OCI-LY7 (cell line): ENCODE results near the gene RNF145. TPM values are rescaled to one million over a fixed set of nuclear protein-coding genes. Genes with fewer than 3 reads are reported as not detected.

Source experiments
- BruUV-seq: library from RNA; stranded (reverse); fragments of 400-500 nt; replicated peaks from 2 replicates; lab custom pipeline; 2021; lab: Mats Ljungman, UMichigan
- CTCF ChIA-PET: fragments of 300-600 bp; sonication (Branson Sonifier 250); formaldehyde crosslinking; loops from one replicate; lab custom pipeline; 2022; ENCODE audit warnings: antibody characterized with exemption; ENCODE audit not compliant: unreplicated experiment; lab: Charles Lee
- POLR2A ChIA-PET: fragments of 300-600 bp; sonication (Branson Sonifier 250); formaldehyde crosslinking; loops from one replicate; lab custom pipeline; 2022; ENCODE audit warnings: antibody characterized with exemption; lab: Charles Lee
- DNase-seq: peaks from one replicate; pipeline ENCODE4 v3.0.0-alpha.2; 2015; ENCODE audit warnings: low spot score
- H2AFZ ChIP-seq: fragments of 200-600 bp; sonication (generic), shearing (Covaris generic); 2 replicates; pipeline ENCODE4 v1.6.1; 2014; ENCODE audit warnings: mild to moderate bottlenecking, antibody characterized with exemption, low read length, moderate library complexity
- H3K27ac ChIP-seq: fragments of 200-600 bp; sonication (generic); 2 replicates; pipeline ENCODE4 v1.5.1; 2014; ENCODE audit warnings: mixed run types, low read depth, mild to moderate bottlenecking, moderate library complexity, low read length, inconsistent platforms; ENCODE audit not compliant: poor library complexity, severe bottlenecking
- H3K36me3 ChIP-seq: fragments of 200-600 bp; sonication (generic); 2 replicates; pipeline ENCODE4 v1.6.1; 2014; ENCODE audit warnings: mild to moderate bottlenecking, antibody characterized with exemption, low read length, moderate library complexity, mixed read lengths; ENCODE audit not compliant: insufficient read depth
- H3K4me1 ChIP-seq: fragments of 200-600 bp; sonication (generic); 2 replicates; pipeline ENCODE4 v1.5.1; 2014; ENCODE audit warnings: mild to moderate bottlenecking, low read length; ENCODE audit not compliant: insufficient read depth, poor library complexity, severe bottlenecking
- H3K4me2 ChIP-seq: fragments of 200-600 bp; sonication (generic); 2 replicates; pipeline ENCODE4 v1.6.1; 2014; ENCODE audit warnings: mild to moderate bottlenecking, low read length
- H3K4me3 ChIP-seq: fragments of 200-600 bp; sonication (generic); 2 replicates; pipeline ENCODE4 v1.5.1; 2014; ENCODE audit warnings: mild to moderate bottlenecking, low read depth, low read length; ENCODE audit not compliant: poor library complexity, severe bottlenecking
- H3K79me2 ChIP-seq: fragments of 200-600 bp; sonication (generic); 2 replicates; pipeline ENCODE4 v1.6.1; 2016; ENCODE audit warnings: low read depth, mild to moderate bottlenecking, low read length, moderate library complexity, mixed read lengths; ENCODE audit not compliant: insufficient read depth
- H3K9me2 ChIP-seq: fragments of 200-600 bp; sonication (generic); 2 replicates; pipeline ENCODE4 v1.6.1; 2016; ENCODE audit warnings: mild to moderate bottlenecking, low read length, mixed read lengths; ENCODE audit not compliant: insufficient read depth
- H3K9me3 ChIP-seq: fragments of 200-600 bp; sonication (generic); 2 replicates; pipeline ENCODE4 v1.6.1; 2014; ENCODE audit warnings: mild to moderate bottlenecking, mixed run types, low read length, mixed read lengths
- H4K20me1 ChIP-seq: fragments of 200-600 bp; sonication (generic); 2 replicates; pipeline ENCODE4 v1.6.1; 2014; ENCODE audit warnings: mild to moderate bottlenecking, antibody characterized with exemption, low read length, moderate library complexity, mixed read lengths; ENCODE audit not compliant: insufficient read depth
- EZH2phosphoT487 ChIP-seq: fragments of 200-600 bp; sonication (generic); IDR thresholded peaks from 2 replicates; pipeline ENCODE4 v1.6.1; 2018; ENCODE audit warnings: low read depth, borderline replicate concordance, mild to moderate bottlenecking, mixed run types, antibody characterized with exemption, low read length, moderate library complexity, mixed read lengths
- intact Hi-C: fragments of 100-400 bp; cut with micrococcal nuclease; formaldehyde crosslinking; loops from one replicate; pipeline ENCODE4 v1.10.0; 2022; ENCODE audit not compliant: unreplicated experiment
- total RNA-seq, 2 experiments: library from RNA; depleted of rRNA in 1 of 2; stranded (reverse); fragments of >200 nt in 1 of 2; shearing (Covaris generic) in 1 of 2; gene quantifications; 2 replicates each; pipeline ENCODE4 v1.2.3, GENCODE V29; 2014 to 2022
- TF ChIP-seq, protein P1 (sequence below): fragments of 200-600 bp; sonication (generic); conservative IDR thresholded peaks from 2 replicates; pipeline ENCODE4 v1.5.1; 2014; ENCODE audit warnings: mild to moderate bottlenecking, antibody characterized with exemption, low read length, moderate library complexity, mixed read lengths

The RNF145 gene
- total RNA-seq, 2 experiments from 2014 or later = 18.6 to 34.9 TPM

DNA sequence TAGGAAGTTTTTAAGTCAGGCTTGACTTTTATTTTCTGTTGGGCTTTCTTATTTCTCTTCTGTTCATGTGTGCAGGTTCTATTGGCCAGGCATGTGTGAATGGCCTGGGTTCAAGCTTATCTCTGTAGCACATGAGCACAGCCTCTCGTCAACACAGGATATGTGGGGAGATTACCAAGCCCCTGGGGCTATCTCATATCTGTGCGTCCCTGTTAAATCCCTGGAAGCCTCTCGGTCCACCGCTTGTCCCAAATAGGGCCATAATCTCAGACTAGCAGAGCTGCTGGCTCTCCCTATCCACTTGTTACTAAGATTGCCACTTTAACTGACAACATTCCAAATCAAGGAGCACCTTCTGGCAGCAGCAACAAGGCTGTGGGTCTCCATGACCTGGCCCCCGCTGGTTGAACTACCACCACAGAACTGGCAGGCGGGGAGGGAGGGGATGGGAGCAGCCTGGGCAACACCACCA is 81.2 kb downstream of the RNF145 start:
- Histone ChIP-seq H3K4me2 (no peak overlapping the region), H3K4me3 (no peak overlapping the region), H3K27ac (no peak overlapping the region), H2AFZ (no peak overlapping the region), H3K9me2 (no peaks in the 10 kb centered on the region), H3K79me2 (no peaks in the 10 kb centered on the region), H4K20me1 (no peaks in the 10 kb centered on the region), H3K4me1 (no peaks in the 10 kb centered on the region), H3K9me3 (peaks cover 19% of the 10 kb centered on the region; the same call in 1 of the 2 replicates), H3K36me3 (no peaks in the 10 kb centered on the region)
- ChIA-PET CTCF (no interaction called here), POLR2A (interaction anchor here (0.6 kb wide), 1 partner anchor 450 kb away, joined by 4 read pairs; no protein-coding TSS in a partner anchor)
- intact Hi-C loops = loop anchor here (5.0 kb wide), 1 partner anchor 971 kb away; no protein-coding TSS in a partner anchor
- TF ChIP-seq, protein P1, sequence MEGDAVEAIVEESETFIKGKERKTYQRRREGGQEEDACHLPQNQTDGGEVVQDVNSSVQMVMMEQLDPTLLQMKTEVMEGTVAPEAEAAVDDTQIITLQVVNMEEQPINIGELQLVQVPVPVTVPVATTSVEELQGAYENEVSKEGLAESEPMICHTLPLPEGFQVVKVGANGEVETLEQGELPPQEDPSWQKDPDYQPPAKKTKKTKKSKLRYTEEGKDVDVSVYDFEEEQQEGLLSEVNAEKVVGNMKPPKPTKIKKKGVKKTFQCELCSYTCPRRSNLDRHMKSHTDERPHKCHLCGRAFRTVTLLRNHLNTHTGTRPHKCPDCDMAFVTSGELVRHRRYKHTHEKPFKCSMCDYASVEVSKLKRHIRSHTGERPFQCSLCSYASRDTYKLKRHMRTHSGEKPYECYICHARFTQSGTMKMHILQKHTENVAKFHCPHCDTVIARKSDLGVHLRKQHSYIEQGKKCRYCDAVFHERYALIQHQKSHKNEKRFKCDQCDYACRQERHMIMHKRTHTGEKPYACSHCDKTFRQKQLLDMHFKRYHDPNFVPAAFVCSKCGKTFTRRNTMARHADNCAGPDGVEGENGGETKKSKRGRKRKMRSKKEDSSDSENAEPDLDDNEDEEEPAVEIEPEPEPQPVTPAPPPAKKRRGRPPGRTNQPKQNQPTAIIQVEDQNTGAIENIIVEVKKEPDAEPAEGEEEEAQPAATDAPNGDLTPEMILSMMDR = no peak
- DNase-seq = no peak
- BruUV-seq = no TSS peak

- intact Hi-C loops = no loop called here
- no peak overlapping the region for H2AFZ ChIP-seq
- no peak overlapping the region for H3K27ac ChIP-seq
- no peak overlapping the region for H3K4me2 ChIP-seq
- H3K4me1 ChIP-seq = no peaks in the 10 kb centered on the region
- H3K9me3 ChIP-seq = peaks cover 19% of the 10 kb centered on the region; the same call in 1 of the 2 replicates
- no peaks in the 10 kb centered on the region for H3K36me3 ChIP-seq
- no peak overlapping the region for H3K4me3 ChIP-seq
- CTCF ChIA-PET = no interaction called here
- POLR2A ChIA-PET = interaction anchor here (0.5 to 0.9 kb wide), 4 partner anchors 12 to 1184 kb away, joined by 3 to 5 read pairs (median 4); no protein-coding TSS in a partner anchor
- no peaks in the 10 kb centered on the region for H3K79me2 ChIP-seq
- no TSS peak for BruUV-seq
- no peaks in the 10 kb centered on the region for H4K20me1 ChIP-seq
- no peak for DNase-seq
- H3K9me2 ChIP-seq = no peaks in the 10 kb centered on the region
- TF ChIP-seq EZH2phosphoT487 = no peak
- TF ChIP-seq, protein P1 = no peak
These were observed 85.7 kb downstream of the RNF145 start for GRCh38 chr5:159123700-159124099.

DNA sequence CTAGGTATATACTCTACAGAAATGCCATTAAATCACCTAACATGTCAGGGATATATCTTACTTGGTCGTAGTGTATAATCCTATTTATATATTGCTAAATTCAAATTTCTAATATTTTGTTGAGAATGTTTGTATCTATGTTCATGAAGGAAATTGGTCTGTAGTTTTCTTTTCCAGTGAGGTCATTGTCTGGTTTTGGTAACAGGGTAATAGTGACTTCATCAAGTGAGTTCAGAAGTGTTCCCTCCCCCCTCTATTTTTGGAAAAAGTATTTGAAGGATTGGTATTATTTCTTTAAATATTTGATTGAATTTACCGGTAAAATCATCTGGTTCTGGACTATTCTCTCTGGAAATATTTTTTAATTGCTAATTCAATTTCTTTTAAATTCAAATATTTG is 86.2 kb downstream of the RNF145 start:
- H4K20me1 ChIP-seq = no peaks in the 10 kb centered on the region
- BruUV-seq = no TSS peak
- no peak overlapping the region for H3K4me3 ChIP-seq
- H3K9me2 ChIP-seq = no peaks in the 10 kb centered on the region
- no peak overlapping the region for H3K27ac ChIP-seq
- intact Hi-C loops = no loop called here
- no peak for TF ChIP-seq EZH2phosphoT487
- TF ChIP-seq, protein P1 = no peak
- no peak for DNase-seq
- H3K9me3 ChIP-seq = peaks cover 19% of the 10 kb centered on the region; the same call in 1 of the 2 replicates
- no peaks in the 10 kb centered on the region for H3K4me1 ChIP-seq
- H2AFZ ChIP-seq = no peak overlapping the region
- POLR2A ChIA-PET = interaction anchor here (0.5 to 0.9 kb wide), 4 partner anchors 11 to 1184 kb away, joined by 3 to 5 read pairs (median 4); no protein-coding TSS in a partner anchor
- no peak overlapping the region for H3K4me2 ChIP-seq
- H3K79me2 ChIP-seq = no peaks in the 10 kb centered on the region
- CTCF ChIA-PET = no interaction called here
- no peaks in the 10 kb centered on the region for H3K36me3 ChIP-seq
